IMR-90 (cell line): ENCODE measurements around the gene PDE4B. TPM values are rescaled to one million over a fixed set of nuclear protein-coding genes. Genes with fewer than 3 reads are reported as not detected.

Source experiments
- ATAC-seq: fragments of 200-7000 bp; cut with Tn5 transposase; 2 replicates; pipeline ENCODE4 v1.9.1; 2020; ENCODE audit warnings: low read depth, mild to moderate bottlenecking, moderate library complexity
- BruUV-seq: library from RNA; stranded (reverse); fragments of 400-500 nt; replicated peaks from 2 replicates; lab custom pipeline; 2021; lab: Mats Ljungman, UMichigan
- CTCF ChIA-PET: fragments of 300-600 bp; formaldehyde crosslinking; extraction: SDS; loops from one replicate; lab custom pipeline; 2021; ENCODE audit warnings: antibody characterized with exemption; lab: Yijun Ruan, JAX
- POLR2A ChIA-PET: fragments of 300-600 bp; sonication (Branson Sonifier 250); formaldehyde crosslinking; loops from one replicate; lab custom pipeline; 2022; ENCODE audit warnings: antibody characterized with exemption; ENCODE audit not compliant: unreplicated experiment; lab: Charles Lee
- DNase-seq: peaks from one replicate; pipeline ENCODE4 v3.0.0; 2013
- H2AFZ ChIP-seq: replicated peaks from 2 replicates; pipeline ENCODE3; 2013; ENCODE audit warnings: low read length, mild to moderate bottlenecking; ENCODE audit not compliant: poor library complexity
- H2AK5ac ChIP-seq: 2 replicates; pipeline ENCODE4 v1.6.1; 2013; ENCODE audit warnings: low read depth, low read length, inconsistent platforms
- H2AK9ac ChIP-seq: replicated peaks from 2 replicates; pipeline ENCODE3; 2013; ENCODE audit warnings: mild to moderate bottlenecking, low read depth, low read length, moderate library complexity; ENCODE audit not compliant: poor library complexity
- H2BK120ac ChIP-seq: 2 replicates; pipeline ENCODE4 v1.6.1; 2013; ENCODE audit warnings: low read depth, low read length, inconsistent platforms
- H2BK15ac ChIP-seq: 3 replicates; pipeline ENCODE4 v1.6.1; 2013; ENCODE audit warnings: low read depth, low read length, inconsistent platforms
- H2BK20ac ChIP-seq: 2 replicates; pipeline ENCODE4 v1.6.1; 2013; ENCODE audit warnings: low read depth, mild to moderate bottlenecking, inconsistent platforms, low read length, moderate library complexity
- H2BK5ac ChIP-seq: 2 replicates; pipeline ENCODE4 v1.6.1; 2013; ENCODE audit warnings: mild to moderate bottlenecking, low read depth, low read length, inconsistent platforms; ENCODE audit not compliant: poor library complexity, severe bottlenecking
- H3K14ac ChIP-seq: replicated peaks from 2 replicates; pipeline ENCODE4 v1.6.1; 2013; ENCODE audit warnings: low read depth, low read length, inconsistent platforms
- H3K18ac ChIP-seq: 2 replicates; pipeline ENCODE4 v1.6.1; 2013; ENCODE audit warnings: low read depth, low read length, control low read depth
- H3K23ac ChIP-seq: 2 replicates; pipeline ENCODE4 v1.6.1; 2013; ENCODE audit warnings: low read depth, low read length, inconsistent platforms
- H3K27ac ChIP-seq: 2 replicates; pipeline ENCODE4 v1.5.1; 2013; ENCODE audit warnings: mild to moderate bottlenecking, control low read depth, low read length; ENCODE audit not compliant: insufficient read depth
- H3K27me3 ChIP-seq: 2 replicates; pipeline ENCODE4 v1.6.1; 2013; ENCODE audit warnings: low read length; ENCODE audit not compliant: control insufficient read depth, insufficient read depth
- H3K36me3 ChIP-seq: 2 replicates; pipeline ENCODE4 v1.6.1; 2013; ENCODE audit warnings: low read length, mixed read lengths; ENCODE audit not compliant: control insufficient read depth, insufficient read depth
- H3K4ac ChIP-seq: 2 replicates; pipeline ENCODE4 v1.6.1; 2013; ENCODE audit warnings: low read depth, low read length, inconsistent platforms
- H3K4me1 ChIP-seq: 2 replicates; pipeline ENCODE4 v1.6.1; 2013; ENCODE audit warnings: low read length, mixed read lengths; ENCODE audit not compliant: control insufficient read depth, insufficient read depth
- H3K4me2 ChIP-seq: 2 replicates; pipeline ENCODE4 v1.6.1; 2013; ENCODE audit warnings: low read depth, mild to moderate bottlenecking, control low read depth, low read length, moderate library complexity
- H3K4me3 ChIP-seq: 2 replicates; pipeline ENCODE4 v1.5.1; 2013; ENCODE audit warnings: low read depth, mild to moderate bottlenecking, control low read depth, low read length, moderate library complexity; ENCODE audit not compliant: insufficient read depth
- H3K56ac ChIP-seq: 2 replicates; pipeline ENCODE4 v1.6.1; 2013; ENCODE audit warnings: low read length, inconsistent platforms; ENCODE audit not compliant: insufficient read depth; ENCODE audit errors: extremely low read depth
- H3K79me1 ChIP-seq, 2 experiments: 2 replicates each; pipeline ENCODE4 v1.6.1; 2013; ENCODE audit warnings: low read length in 2 of 2, inconsistent platforms in 1 of 2, low read depth in 1 of 2
- H3K9ac ChIP-seq: 2 replicates; pipeline ENCODE4 v1.6.1; 2013; ENCODE audit warnings: low read depth, low read length, control low read depth
- H3K9me1 ChIP-seq: 2 replicates; pipeline ENCODE4 v1.6.1; 2013; ENCODE audit warnings: low read length, inconsistent platforms; ENCODE audit not compliant: insufficient read depth
- H3K9me3 ChIP-seq: 2 replicates; pipeline ENCODE4 v1.6.1; 2013; ENCODE audit warnings: low read length; ENCODE audit not compliant: control insufficient read depth, insufficient read depth
- H4K20me1 ChIP-seq: 2 replicates; pipeline ENCODE4 v1.6.1; 2013; ENCODE audit warnings: low read length, inconsistent platforms; ENCODE audit not compliant: insufficient read depth
- H4K5ac ChIP-seq: 2 replicates; pipeline ENCODE4 v1.6.1; 2013; ENCODE audit warnings: mild to moderate bottlenecking, low read depth, low read length, control low read depth
- H4K8ac ChIP-seq, 2 experiments: 2 replicates each; pipeline ENCODE4 v1.6.1; 2013; ENCODE audit warnings: low read depth in 2 of 2, low read length in 2 of 2, control low read depth in 1 of 2, inconsistent platforms in 1 of 2
- H4K91ac ChIP-seq: 2 replicates; pipeline ENCODE4 v1.6.1; 2013; ENCODE audit warnings: low read depth, low read length, inconsistent platforms; ENCODE audit not compliant: insufficient read depth
- BHLHE40 ChIP-seq: fragments of 150-350 bp; IDR thresholded peaks from 2 replicates; pipeline ENCODE4 v1.6.1; 2016; ENCODE audit warnings: mild to moderate bottlenecking, low read depth, low read length
- FOS ChIP-seq: fragments of 150-350 bp; IDR thresholded peaks from 2 replicates; pipeline ENCODE4 v1.6.1; 2016; ENCODE audit warnings: low read depth, low read length
- MAZ ChIP-seq: IDR thresholded peaks from 2 replicates; pipeline ENCODE4 v1.6.1; 2012; ENCODE audit warnings: low read depth, mild to moderate bottlenecking, low read length, improper control_type of control experiment, moderate library complexity, borderline replicate concordance
- MXI1 ChIP-seq: IDR thresholded peaks from 2 replicates; pipeline ENCODE4 v1.6.1; 2012; ENCODE audit warnings: low read depth, mild to moderate bottlenecking, low read length, moderate library complexity, borderline replicate concordance
- RCOR1 ChIP-seq: IDR thresholded peaks from 2 replicates; pipeline ENCODE4 v1.6.1; 2012; ENCODE audit warnings: mild to moderate bottlenecking, low read length, improper control_type of control experiment; ENCODE audit not compliant: insufficient replicate concordance
- RFX5 ChIP-seq: IDR thresholded peaks from 2 replicates; pipeline ENCODE4 v1.8.0; 2012; ENCODE audit warnings: low read depth, mild to moderate bottlenecking, low read length, moderate library complexity
- WGBS, 2 experiments: methylation state at CpG; one replicate each; pipeline versions ENCODE4 v1.1.5 to v1.1.7; 2013; ENCODE audit warnings: missing lambda C conversion rate in 2 of 2; ENCODE audit not compliant: insufficient read length in 1 of 2; ENCODE audit errors: extremely low coverage in 2 of 2; 5-methylcytosine and 5-hydroxymethylcytosine counted together
- dilution Hi-C: fragments of 300-500 bp; cut with HindIII; formaldehyde crosslinking; loops from one replicate; pipeline ENCODE4 v1.14.3; 2018; ENCODE audit warnings: low sequenced_read_pairs; ENCODE audit not compliant: unreplicated experiment
- in situ Hi-C: fragments of 300-500 bp; cut with MboI; formaldehyde crosslinking; loops from 3 replicates; pipeline ENCODE4 v1.14.3; 2019; ENCODE audit warnings: low sequenced_read_pairs, inconsistent platforms, mixed read lengths
- intact Hi-C: fragments of 100-400 bp; cut with micrococcal nuclease; formaldehyde crosslinking; loops from 2 replicates; pipeline ENCODE4 v1.10.0; 2022
- polyA plus RNA-seq, 3 experiments: library from polyadenylated mRNA; depleted of rRNA; stranded (reverse); fragments of >200 nt; gene quantifications; 2 replicates each; pipeline ENCODE4 v1.2.3, GENCODE V29; 2012; ENCODE audit warnings: low replicate concordance in 1 of 3
- total RNA-seq: library from RNA; depleted of rRNA; stranded (reverse); fragments of >200 nt; gene quantifications from 2 replicates; pipeline ENCODE4 v1.2.3, GENCODE V29; 2012
- TF ChIP-seq, protein P1 (sequence below): conservative IDR thresholded peaks from 2 replicates; pipeline ENCODE4 v1.5.1; 2012; ENCODE audit warnings: mild to moderate bottlenecking, low read depth, low read length, improper control_type of control experiment
- TF ChIP-seq, protein P2 (sequence below): fragments of 150-350 bp; IDR thresholded peaks from 2 replicates; pipeline ENCODE4 v1.6.1; 2016; ENCODE audit warnings: low read depth, mild to moderate bottlenecking, low read length, moderate library complexity, borderline replicate concordance
- TF ChIP-seq, protein P3 (sequence below): fragments of 150-350 bp; IDR thresholded peaks from 2 replicates; pipeline ENCODE4 v1.6.1; 2017; ENCODE audit warnings: mild to moderate bottlenecking, antibody characterized with exemption, low read length, low read depth

PDE4B gene
- total and polyA plus RNA-seq, 2 of the 4 experiments (the other 2 are of a cell fraction): 5.8 to 21.3 TPM

DNA sequence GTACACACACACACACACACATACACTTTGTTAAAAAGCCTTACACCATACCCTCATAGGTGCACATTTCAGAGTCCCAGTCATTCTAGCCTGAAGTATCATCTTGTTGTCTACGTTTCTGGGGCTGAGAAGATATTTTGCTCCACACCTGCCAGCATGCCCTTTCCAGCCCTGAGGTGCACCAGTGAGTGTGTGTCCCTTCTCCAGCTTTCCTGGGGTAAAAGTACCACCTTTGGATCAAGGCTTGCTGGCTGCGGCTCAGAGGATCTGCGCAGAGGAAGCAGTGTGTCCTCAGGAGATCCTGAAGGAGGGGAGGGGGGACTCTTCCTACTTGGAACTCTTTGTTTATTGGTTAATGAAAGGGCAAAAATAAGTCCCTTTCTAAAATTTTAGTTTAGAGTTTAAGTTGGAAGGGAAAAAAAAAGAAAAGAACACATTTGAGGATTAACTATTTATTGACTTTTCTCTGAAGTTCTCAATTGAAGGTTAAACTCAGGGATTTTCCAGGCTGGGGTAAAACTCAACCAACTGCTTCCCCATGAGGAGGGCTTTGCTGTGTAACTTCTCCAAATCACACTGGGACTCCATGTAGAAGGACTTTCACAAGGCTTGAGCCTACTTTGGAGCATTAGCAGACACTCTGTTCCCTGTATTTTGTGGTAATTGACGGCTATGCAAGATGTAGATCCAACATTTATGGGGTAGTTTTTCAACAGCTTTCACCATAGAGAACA is 540.9 kb downstream of the PDE4B start:
- CTCF ChIA-PET: interaction anchor here (0.7 to 1.1 kb wide), 2 partner anchors 59 to 76 kb away, joined by 3 read pairs; no protein-coding TSS in a partner anchor
- no peak overlapping the region for H2AK9ac ChIP-seq
- TF ChIP-seq RCOR1 (no peak), MXI1 (no peak), MAZ (no peak), RFX5 (no peak), BHLHE40 (no peak), FOS (no peak)
- TF ChIP-seq, protein P1, sequence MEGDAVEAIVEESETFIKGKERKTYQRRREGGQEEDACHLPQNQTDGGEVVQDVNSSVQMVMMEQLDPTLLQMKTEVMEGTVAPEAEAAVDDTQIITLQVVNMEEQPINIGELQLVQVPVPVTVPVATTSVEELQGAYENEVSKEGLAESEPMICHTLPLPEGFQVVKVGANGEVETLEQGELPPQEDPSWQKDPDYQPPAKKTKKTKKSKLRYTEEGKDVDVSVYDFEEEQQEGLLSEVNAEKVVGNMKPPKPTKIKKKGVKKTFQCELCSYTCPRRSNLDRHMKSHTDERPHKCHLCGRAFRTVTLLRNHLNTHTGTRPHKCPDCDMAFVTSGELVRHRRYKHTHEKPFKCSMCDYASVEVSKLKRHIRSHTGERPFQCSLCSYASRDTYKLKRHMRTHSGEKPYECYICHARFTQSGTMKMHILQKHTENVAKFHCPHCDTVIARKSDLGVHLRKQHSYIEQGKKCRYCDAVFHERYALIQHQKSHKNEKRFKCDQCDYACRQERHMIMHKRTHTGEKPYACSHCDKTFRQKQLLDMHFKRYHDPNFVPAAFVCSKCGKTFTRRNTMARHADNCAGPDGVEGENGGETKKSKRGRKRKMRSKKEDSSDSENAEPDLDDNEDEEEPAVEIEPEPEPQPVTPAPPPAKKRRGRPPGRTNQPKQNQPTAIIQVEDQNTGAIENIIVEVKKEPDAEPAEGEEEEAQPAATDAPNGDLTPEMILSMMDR: no peak
- TF ChIP-seq, protein P2, sequence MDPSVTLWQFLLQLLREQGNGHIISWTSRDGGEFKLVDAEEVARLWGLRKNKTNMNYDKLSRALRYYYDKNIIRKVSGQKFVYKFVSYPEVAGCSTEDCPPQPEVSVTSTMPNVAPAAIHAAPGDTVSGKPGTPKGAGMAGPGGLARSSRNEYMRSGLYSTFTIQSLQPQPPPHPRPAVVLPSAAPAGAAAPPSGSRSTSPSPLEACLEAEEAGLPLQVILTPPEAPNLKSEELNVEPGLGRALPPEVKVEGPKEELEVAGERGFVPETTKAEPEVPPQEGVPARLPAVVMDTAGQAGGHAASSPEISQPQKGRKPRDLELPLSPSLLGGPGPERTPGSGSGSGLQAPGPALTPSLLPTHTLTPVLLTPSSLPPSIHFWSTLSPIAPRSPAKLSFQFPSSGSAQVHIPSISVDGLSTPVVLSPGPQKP: no peak
- TF ChIP-seq, protein P3, sequence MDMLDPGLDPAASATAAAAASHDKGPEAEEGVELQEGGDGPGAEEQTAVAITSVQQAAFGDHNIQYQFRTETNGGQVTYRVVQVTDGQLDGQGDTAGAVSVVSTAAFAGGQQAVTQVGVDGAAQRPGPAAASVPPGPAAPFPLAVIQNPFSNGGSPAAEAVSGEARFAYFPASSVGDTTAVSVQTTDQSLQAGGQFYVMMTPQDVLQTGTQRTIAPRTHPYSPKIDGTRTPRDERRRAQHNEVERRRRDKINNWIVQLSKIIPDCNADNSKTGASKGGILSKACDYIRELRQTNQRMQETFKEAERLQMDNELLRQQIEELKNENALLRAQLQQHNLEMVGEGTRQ: no peak
- H3K4me1 ChIP-seq: peaks cover 7% of the 10 kb centered on the region
- H3K4me3 ChIP-seq: peak overlapping the region; percentile 55
- H3K14ac ChIP-seq: peak overlapping the region; percentile 96
- H2BK5ac ChIP-seq: peak overlapping the region; percentile 79
- peak overlapping the region; percentile 87 for H3K4ac ChIP-seq
- H2BK20ac ChIP-seq: peak overlapping the region; percentile 82
- in situ Hi-C loops (loop anchor here (5.0 kb wide), 1 partner anchor 61 kb away; no protein-coding TSS in a partner anchor), intact Hi-C loops (loop anchor here (2.0 to 5.0 kb wide), 2 partner anchors 39 to 171 kb away; no protein-coding TSS in a partner anchor), dilution Hi-C loops (no loop called here)
- DNase-seq (no peak), ATAC-seq (no peak)
- H3K9me3 ChIP-seq: no peaks in the 10 kb centered on the region
- peaks cover 13% of the 10 kb centered on the region for H3K36me3 ChIP-seq
- H3K9me1 ChIP-seq: peaks cover 9% of the 10 kb centered on the region; the same call in 1 of the 2 replicates
- peaks cover 0 to 44% of the 10 kb centered on the region in 2 experiments; a peak in 3 of 4 replicates for H3K79me1 ChIP-seq
- H3K27ac ChIP-seq: peak overlapping the region; percentile 97
- peak overlapping the region; percentile 97 for H3K4me2 ChIP-seq
- H4K8ac ChIP-seq: peak overlapping the region; percentile 75 to 81
- H3K23ac ChIP-seq: peak overlapping the region; percentile 99
- H4K20me1 ChIP-seq: no peaks in the 10 kb centered on the region
- peak overlapping the region; percentile 38 for H2AFZ ChIP-seq
- H4K5ac ChIP-seq: peak overlapping the region; percentile 95
- peak overlapping the region; percentile 87 for H4K91ac ChIP-seq
- peak overlapping the region; percentile 94 for H3K18ac ChIP-seq
- BruUV-seq: no TSS peak
- peak overlapping the region; percentile 59 for H3K56ac ChIP-seq
- peak overlapping the region; percentile 88; the same call in 2 of the 3 replicates for H2BK15ac ChIP-seq
- H3K27me3 ChIP-seq: no peaks in the 10 kb centered on the region
- POLR2A ChIA-PET: no interaction called here
- peak overlapping the region; percentile 87 for H2BK120ac ChIP-seq
- H3K9ac ChIP-seq: peak overlapping the region; percentile 100
- 100% methylated on average over 2 of the region's 4 CpGs; no CpG with 5 or more reads in 1 of the 2 experiments for WGBS, 2 experiments
- H2AK5ac ChIP-seq: peak overlapping the region; percentile 88
